Thyroid gland (tissue), 4 donors: Measurements from ENCODE around the gene EXOC4. TPM values are rescaled to one million over a fixed set of nuclear protein-coding genes. Genes with fewer than 3 reads are reported as not detected.

Source experiments
- DNase-seq, 2 donors: peaks; one replicate each; pipeline ENCODE4 v3.0.0-alpha.2; 2019
- H3K27ac ChIP-seq, 3 donors: fragments of 200-600 bp; sonication (generic); 1 replicate in 2 of 3; 2 replicates in 1 of 3; pipeline ENCODE4 v1.5.1; 2016 to 2019; ENCODE audit warnings: mild to moderate bottlenecking in 1 of 3, moderate library complexity in 1 of 3
- H3K27me3 ChIP-seq: fragments of 200-600 bp; sonication (generic); one replicate; pipeline ENCODE4 v1.5.1; 2019
- H3K36me3 ChIP-seq, 2 donors: fragments of 200-600 bp; sonication (generic); one replicate each; pipeline ENCODE4 v1.5.1; 2016 to 2019
- H3K4me1 ChIP-seq, 2 donors: fragments of 200-600 bp; sonication (generic); one replicate each; pipeline ENCODE4 v1.5.1; 2017 to 2019
- H3K4me3 ChIP-seq, 3 donors: fragments of 200-600 bp; sonication (generic); replicated peaks in 1 of 3; 1 replicate in 2 of 3; 2 replicates in 1 of 3; pipeline ENCODE4 v1.5.1; 2016; ENCODE audit warnings: mild to moderate bottlenecking in 1 of 3
- H3K9me3 ChIP-seq: fragments of 200-600 bp; sonication (generic); one replicate; pipeline ENCODE4 v1.5.1; 2017
- CTCF ChIP-seq, 6 experiments: fragments of 200-600 bp in 3 of 6; fragments of 450-650 bp in 3 of 6; sonication (generic) in 3 of 6; IDR thresholded peaks; one replicate each; pipeline ENCODE4 v1.5.1; 2016 to 2019; ENCODE audit warnings: antibody characterized with exemption in 6 of 6, mild to moderate bottlenecking in 2 of 6, inconsistent platforms in 1 of 6, moderate library complexity in 1 of 6
- POLR2A ChIP-seq, 2 donors: fragments of 450-650 bp; IDR thresholded peaks; one replicate each; pipeline ENCODE4 v1.6.1; 2017; ENCODE audit warnings: antibody characterized with exemption in 2 of 2, mild to moderate bottlenecking in 2 of 2, moderate library complexity in 1 of 2
- WGBS, 2 donors: methylation state at CpG; one replicate each; pipeline ENCODE4 v1.1.5; 2017; 5-methylcytosine and 5-hydroxymethylcytosine counted together
- intact Hi-C: fragments of 100-400 bp; cut with DNase I; formaldehyde crosslinking; loops from one replicate; pipeline ENCODE4 v1.15.1; 2023
- total RNA-seq, 4 donors: library from RNA; depleted of rRNA; stranded (reverse); fragments of >200 nt; gene quantifications; one replicate each; pipeline ENCODE4 v1.2.3, GENCODE V29; 2016

Gene EXOC4
- total RNA-seq, 4 donors from 2014 or later = 74.0 to 116 (median 107) TPM

GRCh38 chr7:133364959-133365690 lies 112.2 kb downstream of the EXOC4 start:
- intact Hi-C loops = no loop called here
- no peak for DNase-seq
- TF ChIP-seq CTCF (IDR thresholded peaks at IDR 0.05) = peak in 1 of 6 experiments; percentile 18
- no peak for TF ChIP-seq POLR2A (IDR thresholded peaks at IDR 0.05)
- Histone ChIP-seq H3K27me3 (no peaks in the 10 kb centered on the region), H3K9me3 (no peaks in the 10 kb centered on the region), H3K27ac (peak overlapping the region in 2 of 3 donors; percentile 11 to 54), H3K36me3 (no peaks in the 10 kb centered on the region), H3K4me1 (peaks cover 19 to 20% of the 10 kb centered on the region in 2 donors), H3K4me3 (no peak overlapping the region)
- WGBS, 2 donors = 60 to 61% methylated on average over 4 of the region's 4 CpGs

DNA sequence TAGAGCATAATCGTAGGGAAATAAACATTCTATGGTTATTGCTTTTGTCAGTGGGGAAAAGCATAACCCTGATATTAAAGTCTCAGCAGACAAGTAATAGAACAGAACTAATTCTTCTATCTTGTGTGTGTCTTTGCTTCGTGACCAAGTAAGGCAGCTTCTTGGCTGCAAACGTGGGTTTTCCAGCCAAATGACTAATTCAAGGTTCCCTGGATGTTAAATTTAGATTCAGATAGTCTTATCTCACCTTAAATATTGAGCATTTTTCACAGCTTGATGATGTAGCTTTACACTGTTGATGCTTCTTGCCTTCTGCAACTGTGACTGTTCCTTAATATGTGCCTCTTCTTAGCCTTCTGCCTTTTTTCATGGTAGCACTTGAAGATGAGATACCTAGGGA lies 113.0 kb downstream of the EXOC4 start:
- Histone ChIP-seq H3K27me3 (no peaks in the 10 kb centered on the region), H3K4me3 (no peak overlapping the region), H3K27ac (peak overlapping the region in 1 of 3 donors; percentile 54), H3K9me3 (no peaks in the 10 kb centered on the region), H3K4me1 (peaks cover 19 to 20% of the 10 kb centered on the region in 2 donors), H3K36me3 (no peaks in the 10 kb centered on the region)
- no peak for DNase-seq
- intact Hi-C loops = no loop called here
- 73 to 79% methylated on average over 3 of the region's 3 CpGs for WGBS, 2 donors
- no peak for TF ChIP-seq CTCF (IDR thresholded peaks at IDR 0.05)
- TF ChIP-seq POLR2A (IDR thresholded peaks at IDR 0.05) = no peak

- Histone ChIP-seq H3K9me3 (no peaks in the 10 kb centered on the region), H3K27ac (no peak overlapping the region), H3K36me3 (no peaks in the 10 kb centered on the region), H3K27me3 (no peaks in the 10 kb centered on the region), H3K4me3 (no peak overlapping the region), H3K4me1 (peaks cover 19 to 24% of the 10 kb centered on the region in 2 donors)
- TF ChIP-seq CTCF (IDR thresholded peaks at IDR 0.05) = no peak
- no peak for TF ChIP-seq POLR2A (IDR thresholded peaks at IDR 0.05)
- 89 to 91% methylated on average over 3 of the region's 3 CpGs for WGBS, 2 donors
- no peak for DNase-seq
- intact Hi-C loops = no loop called here
Measured at GRCh38 chr7:133367561-133367960, 114.7 kb downstream of the EXOC4 start.

DNA sequence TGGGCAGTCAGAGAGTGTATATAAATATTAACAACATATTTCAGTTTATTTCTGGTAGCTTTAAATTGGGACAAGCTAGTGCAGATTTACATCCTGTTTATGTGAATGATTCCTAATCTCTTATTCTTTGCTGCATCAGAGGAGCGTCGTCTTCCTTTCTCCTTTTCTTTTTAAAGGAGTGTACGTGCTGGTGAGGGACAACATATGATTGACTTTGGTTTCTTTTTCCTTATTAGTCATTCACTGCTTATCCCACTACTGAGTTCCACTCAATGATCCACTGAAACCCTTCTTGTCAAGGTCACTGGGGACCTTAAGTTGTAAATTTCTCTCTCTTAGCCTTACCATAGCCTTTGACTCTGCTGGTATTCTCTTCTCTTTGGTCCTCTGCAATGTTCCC lies 116.3 kb downstream of the EXOC4 start:
- intact Hi-C loops = no loop called here
- peaks cover 19 to 24% of the 10 kb centered on the region in 2 donors for H3K4me1 ChIP-seq
- H3K9me3 ChIP-seq = no peaks in the 10 kb centered on the region
- TF ChIP-seq POLR2A (IDR thresholded peaks at IDR 0.05) (no peak), CTCF (IDR thresholded peaks at IDR 0.05) (no peak)
- H3K27me3 ChIP-seq = no peaks in the 10 kb centered on the region
- no peak for DNase-seq
- no peak overlapping the region for H3K27ac ChIP-seq
- no peaks in the 10 kb centered on the region for H3K36me3 ChIP-seq
- no peak overlapping the region for H3K4me3 ChIP-seq
- WGBS, 2 donors = 85 to 93% methylated on average over 3 of the region's 3 CpGs

DNA sequence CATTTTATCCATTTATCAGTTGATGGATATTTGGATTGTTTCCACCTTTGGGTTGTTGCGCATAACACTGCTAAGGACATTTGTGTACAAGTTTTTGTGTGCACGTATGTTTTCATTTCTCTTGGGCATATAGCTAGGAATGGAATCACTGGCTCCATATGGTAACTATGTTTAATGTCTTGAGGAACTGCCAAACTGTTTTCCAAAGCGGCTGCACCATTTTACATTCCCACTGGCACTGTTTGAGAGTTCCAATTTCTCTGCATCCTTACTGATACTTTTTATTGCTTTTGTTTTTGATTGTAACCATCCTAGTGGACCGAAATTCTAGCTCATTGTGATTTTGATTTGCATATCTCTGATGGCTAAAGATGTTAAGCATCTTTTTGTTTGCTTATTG lies 118.7 kb downstream of the EXOC4 start:
- Histone ChIP-seq H3K36me3 (no peaks in the 10 kb centered on the region), H3K27me3 (no peaks in the 10 kb centered on the region), H3K4me3 (no peak overlapping the region), H3K4me1 (peaks cover 0 to 4% of the 10 kb centered on the region in 2 donors), H3K27ac (no peak overlapping the region), H3K9me3 (no peaks in the 10 kb centered on the region)
- no peak for DNase-seq
- WGBS, 2 donors = 97 to 98% methylated on average over 4 of the region's 4 CpGs
- no peak for TF ChIP-seq POLR2A (IDR thresholded peaks at IDR 0.05)
- no peak for TF ChIP-seq CTCF (IDR thresholded peaks at IDR 0.05)
- intact Hi-C loops = no loop called here
